SU-DHL-6 (cell line): ENCODE data around the gene KLHL24.

ENCODE experiments used
- EZH2phosphoT487 ChIP-seq: fragments of 200-600 bp; sonication (generic), shearing (Covaris generic); conservative IDR thresholded peaks from 2 replicates; pipeline ENCODE4 v1.6.1; 2018; ENCODE audit warnings: mild to moderate bottlenecking, antibody characterized with exemption, low read length, moderate library complexity, mixed read lengths
- TF ChIP-seq, protein P1 (sequence below): fragments of 200-600 bp; sonication (generic); IDR thresholded peaks from one replicate; pipeline ENCODE4 v1.5.1; 2017; ENCODE audit warnings: antibody characterized with exemption, mild to moderate bottlenecking, low read length, moderate library complexity; ENCODE audit not compliant: insufficient read depth, poor library complexity, severe bottlenecking

DNA sequence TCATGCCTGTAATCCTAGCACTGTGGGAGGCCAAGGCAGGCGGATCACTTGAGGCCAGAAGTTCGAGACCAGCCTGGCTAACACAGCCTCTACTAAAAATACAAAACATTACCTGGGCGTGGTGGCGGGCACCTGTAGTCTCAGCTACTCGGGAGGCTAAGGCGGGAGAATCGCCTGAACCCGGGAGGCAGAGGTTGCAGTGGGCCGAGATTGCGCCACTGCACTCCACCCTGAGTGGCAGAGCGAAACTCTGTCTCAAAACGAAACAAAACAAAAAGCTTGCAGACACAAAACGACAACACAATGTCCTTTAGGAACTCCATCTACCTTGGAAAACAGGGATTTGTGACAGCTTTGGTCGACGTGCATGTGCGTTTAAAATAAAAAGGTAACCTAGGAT is 716 bp upstream of the KLHL24 start:
- TF ChIP-seq, protein P1, sequence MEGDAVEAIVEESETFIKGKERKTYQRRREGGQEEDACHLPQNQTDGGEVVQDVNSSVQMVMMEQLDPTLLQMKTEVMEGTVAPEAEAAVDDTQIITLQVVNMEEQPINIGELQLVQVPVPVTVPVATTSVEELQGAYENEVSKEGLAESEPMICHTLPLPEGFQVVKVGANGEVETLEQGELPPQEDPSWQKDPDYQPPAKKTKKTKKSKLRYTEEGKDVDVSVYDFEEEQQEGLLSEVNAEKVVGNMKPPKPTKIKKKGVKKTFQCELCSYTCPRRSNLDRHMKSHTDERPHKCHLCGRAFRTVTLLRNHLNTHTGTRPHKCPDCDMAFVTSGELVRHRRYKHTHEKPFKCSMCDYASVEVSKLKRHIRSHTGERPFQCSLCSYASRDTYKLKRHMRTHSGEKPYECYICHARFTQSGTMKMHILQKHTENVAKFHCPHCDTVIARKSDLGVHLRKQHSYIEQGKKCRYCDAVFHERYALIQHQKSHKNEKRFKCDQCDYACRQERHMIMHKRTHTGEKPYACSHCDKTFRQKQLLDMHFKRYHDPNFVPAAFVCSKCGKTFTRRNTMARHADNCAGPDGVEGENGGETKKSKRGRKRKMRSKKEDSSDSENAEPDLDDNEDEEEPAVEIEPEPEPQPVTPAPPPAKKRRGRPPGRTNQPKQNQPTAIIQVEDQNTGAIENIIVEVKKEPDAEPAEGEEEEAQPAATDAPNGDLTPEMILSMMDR = no peak
- no peak for TF ChIP-seq EZH2phosphoT487
